ENCODE results near the gene TASOR2. TPM values are rescaled to one million over a fixed set of nuclear protein-coding genes. Genes with fewer than 3 reads are reported as not detected.

TASOR2 gene
- total RNA-seq, 1 experiment from 2014 or later: 80.3 TPM

DNA sequence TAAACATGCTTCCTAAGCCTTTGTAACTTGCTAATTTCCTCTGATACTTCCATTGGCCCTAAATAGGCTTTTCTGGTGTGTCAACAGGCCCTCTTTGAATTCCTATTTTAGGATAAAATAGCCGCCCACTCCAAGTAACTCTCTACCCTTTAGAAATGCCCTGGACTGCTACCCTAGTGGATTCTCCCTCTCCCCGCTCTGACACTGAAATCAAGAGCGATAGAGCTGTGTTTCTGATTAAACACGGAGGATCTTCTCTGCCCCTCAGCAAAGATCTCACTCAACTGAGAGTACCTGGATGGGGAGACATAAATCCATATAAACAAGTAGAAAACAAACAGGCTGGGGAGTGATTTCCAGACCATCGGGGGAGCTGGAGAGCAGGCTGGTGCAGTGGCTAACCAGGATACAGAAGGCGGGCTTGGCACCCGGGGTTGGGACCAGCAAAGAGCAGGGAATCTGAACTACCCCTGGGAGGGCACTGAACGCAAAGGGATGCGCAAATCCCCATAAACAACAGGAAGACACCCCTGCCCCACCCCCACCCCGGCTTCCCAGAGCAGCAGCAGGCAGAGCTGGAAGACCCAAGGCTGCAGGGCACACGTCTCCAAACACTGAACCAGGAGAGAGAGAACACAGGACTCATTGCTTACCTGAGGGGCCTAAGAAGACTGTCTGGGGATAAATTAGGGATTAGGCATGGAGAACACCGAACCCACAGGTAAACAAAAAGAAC is 20.8 kb upstream of the TASOR2 start:
- Histone ChIP-seq H3K4me3 (replicated peaks in 1 of 2; ENCODE audit: low read depth in 1 of 2, low read length in 2 of 2) (no peak overlapping the region), H3K36me3 (ENCODE audit: control insufficient read depth in 1 of 2, insufficient read depth in 2 of 2, low read length in 2 of 2) (no peaks in the 10 kb centered on the region), H2AFZ (ENCODE audit: low read depth, low read length, poor library complexity, severe bottlenecking) (no peak overlapping the region), H3K27ac (ENCODE audit: low read depth, low read length) (no peak overlapping the region), H3K4me2 (ENCODE audit: low read length) (no peak overlapping the region), H4K20me1 (ENCODE audit: insufficient read depth) (no peaks in the 10 kb centered on the region), H3K79me2 (ENCODE audit: insufficient read depth, low read length) (peaks cover 30% of the 10 kb centered on the region; the same call in 1 of the 2 replicates), H3K9me3 (ENCODE audit: control insufficient read depth in 1 of 2, insufficient read depth in 1 of 2, low read depth in 1 of 2, low read length in 2 of 2) (no peaks in the 10 kb centered on the region), H3K27me3 (ENCODE audit: insufficient read depth, low read length) (no peaks in the 10 kb centered on the region), H3K9ac (ENCODE audit: low read length) (no peak overlapping the region), H3K9me2 (ENCODE audit: insufficient read depth) (no peaks in the 10 kb centered on the region), H3K4me1 (ENCODE audit: control insufficient read depth in 1 of 2, insufficient read depth in 2 of 2, low read length in 2 of 2) (peaks cover 9 to 43% of the 10 kb centered on the region in 2 experiments; a peak in 3 of 4 replicates)
- ChIA-PET CTCF (interaction anchor here (0.8 to 2.1 kb wide), 2 partner anchors 13 to 34 kb away, joined by 3 to 4 read pairs; no protein-coding TSS in a partner anchor), RAD21 (ENCODE audit: low non-redundant PET in 1 of 2, low total read pairs in 2 of 2, uncharacterized antibody in 2 of 2, unreplicated experiment in 2 of 2) (no interaction called here), POLR2A (no interaction called here)
- no TSS peak for BruUV-seq (replicated peaks)
- DNase-seq (ENCODE audit: low read depth, low spot score) (no peak), ATAC-seq (no peak)
- intact Hi-C loops (cut with micrococcal nuclease): no loop called here
- TF ChIP-seq, protein P1, sequence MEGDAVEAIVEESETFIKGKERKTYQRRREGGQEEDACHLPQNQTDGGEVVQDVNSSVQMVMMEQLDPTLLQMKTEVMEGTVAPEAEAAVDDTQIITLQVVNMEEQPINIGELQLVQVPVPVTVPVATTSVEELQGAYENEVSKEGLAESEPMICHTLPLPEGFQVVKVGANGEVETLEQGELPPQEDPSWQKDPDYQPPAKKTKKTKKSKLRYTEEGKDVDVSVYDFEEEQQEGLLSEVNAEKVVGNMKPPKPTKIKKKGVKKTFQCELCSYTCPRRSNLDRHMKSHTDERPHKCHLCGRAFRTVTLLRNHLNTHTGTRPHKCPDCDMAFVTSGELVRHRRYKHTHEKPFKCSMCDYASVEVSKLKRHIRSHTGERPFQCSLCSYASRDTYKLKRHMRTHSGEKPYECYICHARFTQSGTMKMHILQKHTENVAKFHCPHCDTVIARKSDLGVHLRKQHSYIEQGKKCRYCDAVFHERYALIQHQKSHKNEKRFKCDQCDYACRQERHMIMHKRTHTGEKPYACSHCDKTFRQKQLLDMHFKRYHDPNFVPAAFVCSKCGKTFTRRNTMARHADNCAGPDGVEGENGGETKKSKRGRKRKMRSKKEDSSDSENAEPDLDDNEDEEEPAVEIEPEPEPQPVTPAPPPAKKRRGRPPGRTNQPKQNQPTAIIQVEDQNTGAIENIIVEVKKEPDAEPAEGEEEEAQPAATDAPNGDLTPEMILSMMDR (IDR thresholded peaks at IDR 0.05 in 2 of 3, conservative IDR thresholded peaks at IDR 0.05 in 1 of 3; ENCODE audit: borderline replicate concordance in 1 of 3, insufficient read depth in 1 of 3, low read depth in 2 of 3, low read length in 2 of 3): 0 out of 6 replicates have a peak, but pooled peaks of 2 of the 3 experiments have one; percentile 8 to 17
- TF ChIP-seq RAD21 (IDR thresholded peaks at IDR 0.05; ENCODE audit: low read depth) (no peak), ZNF274 (IDR thresholded peaks at IDR 0.05; ENCODE audit: low read depth, low read length) (no peak), EZH2phosphoT487 (IDR thresholded peaks at IDR 0.05; ENCODE audit: borderline replicate concordance) (no peak)

Measured in HCT116 (cell line).